ENCODE data around the gene LHFPL3. TPM values are rescaled to one million over a fixed set of nuclear protein-coding genes. Genes with fewer than 3 reads are reported as not detected.

The LHFPL3 gene
- total RNA-seq, 1 donor from 2014 or later: 0.30 TPM

DNA sequence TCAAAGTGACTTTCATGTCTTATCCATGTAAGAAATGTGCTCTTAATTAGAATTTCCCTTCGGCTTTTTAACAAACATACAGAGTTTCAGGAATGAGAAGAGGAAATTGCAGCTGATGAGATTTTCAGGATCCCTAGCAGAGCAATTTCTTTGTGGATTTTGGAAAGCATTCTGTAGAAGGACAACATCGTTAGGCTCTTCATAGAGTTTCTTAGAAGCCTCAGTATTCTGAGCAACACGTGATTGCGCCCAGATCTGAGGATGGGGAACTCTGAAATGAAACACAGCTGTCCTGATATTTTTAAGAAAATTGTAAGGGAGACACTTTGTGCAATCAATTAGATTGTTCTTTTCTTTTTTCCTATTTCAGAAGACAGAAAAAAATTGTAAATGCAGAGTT is 85.8 kb downstream of the LHFPL3 start:
- no peak overlapping the region for H3K4me3 Mint-ChIP-seq
- H3K36me3 Mint-ChIP-seq: no peaks in the 10 kb centered on the region
- no peaks in the 10 kb centered on the region for H3K4me1 ChIP-seq
- H3K27ac ChIP-seq: no peak overlapping the region
- no peak overlapping the region for H3K4me3 ChIP-seq
- no peaks in the 10 kb centered on the region for H3K79me2 ChIP-seq (ENCODE audit: low read depth)
- H4K20me1 ChIP-seq (ENCODE audit: low read depth): no peaks in the 10 kb centered on the region
- no peak overlapping the region for H2AFZ ChIP-seq (replicated peaks)
- no peaks in the 10 kb centered on the region for H3K27me3 ChIP-seq
- peak overlapping the region; percentile 53 for H3K27ac Mint-ChIP-seq
- H3K9me3 Mint-ChIP-seq: no peaks in the 10 kb centered on the region
- no peaks in the 10 kb centered on the region for H3K36me3 ChIP-seq
- no peak for DNase-seq (ENCODE audit: low spot score)
- peaks cover 10% of the 10 kb centered on the region for H3K4me1 Mint-ChIP-seq
- no peak overlapping the region for H3K9ac ChIP-seq
- H3K9me3 ChIP-seq (ENCODE audit: low read depth): no peaks in the 10 kb centered on the region
- no peaks in the 10 kb centered on the region for H3F3A ChIP-seq (ENCODE audit: low read depth)
- TF ChIP-seq EZH2phosphoT487 (IDR thresholded peaks at IDR 0.05) (no peak), EZH2 (IDR thresholded peaks at IDR 0.05) (no peak)
- TF ChIP-seq, protein P1, sequence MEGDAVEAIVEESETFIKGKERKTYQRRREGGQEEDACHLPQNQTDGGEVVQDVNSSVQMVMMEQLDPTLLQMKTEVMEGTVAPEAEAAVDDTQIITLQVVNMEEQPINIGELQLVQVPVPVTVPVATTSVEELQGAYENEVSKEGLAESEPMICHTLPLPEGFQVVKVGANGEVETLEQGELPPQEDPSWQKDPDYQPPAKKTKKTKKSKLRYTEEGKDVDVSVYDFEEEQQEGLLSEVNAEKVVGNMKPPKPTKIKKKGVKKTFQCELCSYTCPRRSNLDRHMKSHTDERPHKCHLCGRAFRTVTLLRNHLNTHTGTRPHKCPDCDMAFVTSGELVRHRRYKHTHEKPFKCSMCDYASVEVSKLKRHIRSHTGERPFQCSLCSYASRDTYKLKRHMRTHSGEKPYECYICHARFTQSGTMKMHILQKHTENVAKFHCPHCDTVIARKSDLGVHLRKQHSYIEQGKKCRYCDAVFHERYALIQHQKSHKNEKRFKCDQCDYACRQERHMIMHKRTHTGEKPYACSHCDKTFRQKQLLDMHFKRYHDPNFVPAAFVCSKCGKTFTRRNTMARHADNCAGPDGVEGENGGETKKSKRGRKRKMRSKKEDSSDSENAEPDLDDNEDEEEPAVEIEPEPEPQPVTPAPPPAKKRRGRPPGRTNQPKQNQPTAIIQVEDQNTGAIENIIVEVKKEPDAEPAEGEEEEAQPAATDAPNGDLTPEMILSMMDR (IDR thresholded peaks at IDR 0.05): no peak
- H3K4me2 ChIP-seq: no peak overlapping the region
- peaks cover 5% of the 10 kb centered on the region for H3K27me3 Mint-ChIP-seq (ENCODE audit: insufficient read depth, low read depth)

DNA sequence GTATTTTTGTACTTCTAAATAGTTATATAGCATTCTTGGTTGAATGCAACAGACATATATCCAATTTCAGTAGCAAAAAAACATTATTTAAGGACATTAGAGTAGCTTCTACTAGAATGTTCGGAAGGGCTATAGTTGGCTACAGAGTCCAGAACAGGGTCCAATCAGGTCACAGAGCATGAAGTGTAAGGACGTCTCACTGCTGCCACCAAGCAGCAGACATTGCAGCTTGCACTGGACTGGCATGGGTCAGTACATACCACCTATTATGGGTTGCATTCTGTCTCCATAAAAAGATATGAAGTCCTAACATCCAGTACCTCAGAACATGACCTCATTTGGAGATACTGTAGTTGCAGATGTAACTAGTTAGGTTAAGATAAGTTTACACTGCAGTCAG is 87.3 kb downstream of the LHFPL3 start:
- no peaks in the 10 kb centered on the region for H4K20me1 ChIP-seq (ENCODE audit: low read depth)
- no peak for DNase-seq (ENCODE audit: low spot score)
- H3K4me1 ChIP-seq: no peaks in the 10 kb centered on the region
- H3K4me2 ChIP-seq: no peak overlapping the region
- no peak overlapping the region for H3K4me3 Mint-ChIP-seq
- no peaks in the 10 kb centered on the region for H3K9me3 ChIP-seq (ENCODE audit: low read depth)
- no peaks in the 10 kb centered on the region for H3K36me3 Mint-ChIP-seq
- H3K27ac Mint-ChIP-seq: no peak overlapping the region
- TF ChIP-seq EZH2 (IDR thresholded peaks at IDR 0.05): no peak
- TF ChIP-seq, protein P1 (IDR thresholded peaks at IDR 0.05): no peak
- no peak for TF ChIP-seq EZH2phosphoT487 (IDR thresholded peaks at IDR 0.05)
- H2AFZ ChIP-seq (replicated peaks): no peak overlapping the region
- no peaks in the 10 kb centered on the region for H3K79me2 ChIP-seq (ENCODE audit: low read depth)
- H3K9ac ChIP-seq: no peak overlapping the region
- H3K27me3 Mint-ChIP-seq (ENCODE audit: insufficient read depth, low read depth): peaks cover 4% of the 10 kb centered on the region
- no peaks in the 10 kb centered on the region for H3F3A ChIP-seq (ENCODE audit: low read depth)
- H3K4me1 Mint-ChIP-seq: peaks cover 10% of the 10 kb centered on the region
- no peak overlapping the region for H3K4me3 ChIP-seq
- H3K9me3 Mint-ChIP-seq: no peaks in the 10 kb centered on the region
- H3K27ac ChIP-seq: no peak overlapping the region
- H3K36me3 ChIP-seq: no peaks in the 10 kb centered on the region
- no peaks in the 10 kb centered on the region for H3K27me3 ChIP-seq

DNA sequence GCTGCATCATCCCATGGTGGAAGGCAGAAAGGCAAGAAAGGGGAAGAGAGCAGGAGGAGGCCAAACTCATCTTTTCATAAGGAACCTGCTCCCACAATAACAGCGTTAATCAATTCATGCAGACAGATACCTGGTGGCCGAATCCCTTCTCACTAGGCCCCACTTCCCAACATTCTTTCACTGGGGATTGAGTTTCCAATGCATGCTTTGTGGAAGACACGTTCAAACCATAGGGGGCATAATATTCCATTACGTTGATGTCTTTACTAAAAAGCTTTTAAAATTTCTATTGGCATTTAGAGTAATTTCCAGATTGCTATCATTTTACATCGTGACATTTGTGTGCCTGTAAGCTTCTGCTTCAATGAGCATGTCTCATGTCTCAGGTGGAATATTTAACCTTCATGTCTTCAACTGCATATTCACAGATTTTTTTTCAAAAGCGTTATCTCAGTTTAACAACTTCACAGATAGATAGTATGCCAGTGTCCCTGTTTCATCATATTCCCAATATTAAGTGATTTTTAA is 88.5 kb downstream of the LHFPL3 start:
- no peak overlapping the region for H3K27ac ChIP-seq
- Mint-ChIP-seq H3K9me3 (no peaks in the 10 kb centered on the region), H3K36me3 (no peaks in the 10 kb centered on the region), H3K4me3 (no peak overlapping the region), H3K4me1 (peaks cover 6% of the 10 kb centered on the region), H3K27ac (no peak overlapping the region), H3K27me3 (ENCODE audit: insufficient read depth, low read depth) (peaks cover 4% of the 10 kb centered on the region)
- no peaks in the 10 kb centered on the region for H3K36me3 ChIP-seq
- no peaks in the 10 kb centered on the region for H4K20me1 ChIP-seq (ENCODE audit: low read depth)
- TF ChIP-seq EZH2phosphoT487 (IDR thresholded peaks at IDR 0.05) (no peak), EZH2 (IDR thresholded peaks at IDR 0.05) (no peak)
- TF ChIP-seq, protein P1 (IDR thresholded peaks at IDR 0.05): no peak
- no peak overlapping the region for H3K4me2 ChIP-seq
- H3K9ac ChIP-seq: no peak overlapping the region
- no peaks in the 10 kb centered on the region for H3K79me2 ChIP-seq (ENCODE audit: low read depth)
- H3K27me3 ChIP-seq: no peaks in the 10 kb centered on the region
- no peak overlapping the region for H2AFZ ChIP-seq (replicated peaks)
- no peaks in the 10 kb centered on the region for H3F3A ChIP-seq (ENCODE audit: low read depth)
- H3K9me3 ChIP-seq (ENCODE audit: low read depth): no peaks in the 10 kb centered on the region
- no peak overlapping the region for H3K4me3 ChIP-seq
- no peaks in the 10 kb centered on the region for H3K4me1 ChIP-seq
- no peak for DNase-seq (ENCODE audit: low spot score)
